GM12878 (cell line): ENCODE data around the gene ZNF669. TPM values are rescaled to one million over a fixed set of nuclear protein-coding genes. Genes with fewer than 3 reads are reported as not detected.
"Not testable (repeated sequence)": the region's sequence is repeated elsewhere in the genome, so short reads cannot be mapped to it uniquely, and the experiment has no call there.

Experiments used
- ATAC-seq: fragments of 200-7000 bp; cut with Tn5 transposase; 3 replicates; pipeline ENCODE4 v1.9.1; 2020; ENCODE audit warnings: mild to moderate bottlenecking, moderate library complexity
- BruUV-seq: library from RNA; stranded (reverse); fragments of 400-500 nt; replicated peaks from 2 replicates; lab custom pipeline; 2021; lab: Mats Ljungman, UMichigan
- CTCF ChIA-PET: fragments of 300-600 bp; sonication (Branson Sonifier 250); formaldehyde crosslinking; extraction: SDS; loops from one replicate; lab custom pipeline; 2021; ENCODE audit warnings: inconsistent platforms; lab: Yijun Ruan, JAX
- POLR2A ChIA-PET: fragments of 350-600 bp; formaldehyde crosslinking; extraction: SDS; loops from one replicate; lab custom pipeline; 2021; ENCODE audit warnings: inconsistent platforms; lab: Charles Lee
- RAD21 ChIA-PET: fragments of 300-600 bp; sonication (Branson Sonifier 250); formaldehyde crosslinking; loops from one replicate; lab custom pipeline; 2023; ENCODE audit warnings: antibody characterized with exemption; ENCODE audit not compliant: unreplicated experiment; lab: Charles Lee
- SMC1A ChIA-PET: fragments of 300-600 bp; sonication (Branson Sonifier 250); formaldehyde crosslinking; loops from one replicate; lab custom pipeline; 2023; ENCODE audit not compliant: unreplicated experiment, uncharacterized antibody; lab: Charles Lee
- DNase-seq: peaks from one replicate; pipeline ENCODE4 v3.0.0-alpha.2; 2011; ENCODE audit warnings: low read depth, low spot score
- FAIRE-seq: peaks from 3 replicates; lab custom pipeline; 2011; peaks lifted over from hg19 to GRCh38; lab: Jason Lieb, UNC
- H2AFZ ChIP-seq: 2 replicates; pipeline ENCODE4 v1.6.0; 2011; ENCODE audit warnings: low read depth, low read length, control low read depth; ENCODE audit not compliant: control insufficient read depth
- H3K27ac ChIP-seq: 2 replicates; pipeline ENCODE4 v1.5.1; 2011; ENCODE audit warnings: control low read depth; ENCODE audit not compliant: control insufficient read depth, insufficient read depth
- H3K27me3 ChIP-seq, 2 experiments: replicated peaks in 1 of 2; 2 replicates each; pipeline versions ENCODE4 v1.6.0 to v1.6.1; 2011; ENCODE audit warnings: low read length in 1 of 2; ENCODE audit not compliant: control insufficient read depth in 2 of 2, insufficient read depth in 2 of 2
- H3K36me3 ChIP-seq, 2 experiments: 2 replicates each; pipeline ENCODE4 v1.5.1; 2011; ENCODE audit warnings: low read length in 1 of 2; ENCODE audit not compliant: control insufficient read depth in 2 of 2, insufficient read depth in 2 of 2
- H3K4me1 ChIP-seq: 2 replicates; pipeline ENCODE4 v1.6.1; 2011; ENCODE audit warnings: mild to moderate bottlenecking, low read length, moderate library complexity, mixed read lengths; ENCODE audit not compliant: control insufficient read depth, insufficient read depth
- H3K4me2 ChIP-seq: 2 replicates; pipeline ENCODE4 v1.6.0; 2011; ENCODE audit warnings: control low read depth; ENCODE audit not compliant: control insufficient read depth, insufficient read depth
- H3K4me3 ChIP-seq: fragments of 200-600 bp; sonication (generic); 2 replicates; pipeline ENCODE4 v1.5.1; 2016
- H3K79me2 ChIP-seq: 2 replicates; pipeline ENCODE4 v1.6.0; 2011; ENCODE audit warnings: low read length; ENCODE audit not compliant: control insufficient read depth, insufficient read depth
- H3K9ac ChIP-seq: 2 replicates; pipeline ENCODE4 v1.8.0; 2011; ENCODE audit warnings: low read length, control low read depth, mixed read lengths; ENCODE audit not compliant: control insufficient read depth, insufficient read depth
- H3K9me3 ChIP-seq: replicated peaks from 3 replicates; pipeline ENCODE4 v1.5.1; 2011; ENCODE audit warnings: mild to moderate bottlenecking, low read length; ENCODE audit not compliant: control insufficient read depth, insufficient read depth
- H4K20me1 ChIP-seq: 2 replicates; pipeline ENCODE4 v1.6.0; 2011; ENCODE audit not compliant: control insufficient read depth, insufficient read depth
- BACH1 ChIP-seq: fragments of 450-650 bp; IDR thresholded peaks from 2 replicates; pipeline ENCODE4 v1.6.1; 2017; ENCODE audit warnings: mild to moderate bottlenecking, borderline replicate concordance
- CREM ChIP-seq: IDR thresholded peaks from 2 replicates; pipeline ENCODE4 v1.6.1; 2014; ENCODE audit warnings: antibody characterized with exemption, low read depth
- ETV6 ChIP-seq, 2 experiments: fragments of 450-650 bp in 1 of 2; IDR thresholded peaks in 1 of 2; conservative IDR thresholded peaks in 1 of 2; 2 replicates each; pipeline ENCODE4 v1.6.1; 2014; ENCODE audit warnings: antibody characterized with exemption in 1 of 2, borderline replicate concordance in 1 of 2, low read depth in 1 of 2, mild to moderate bottlenecking in 1 of 2, moderate library complexity in 1 of 2
- EZH2 ChIP-seq: IDR thresholded peaks from 2 replicates; pipeline ENCODE4 v1.6.1; 2012; ENCODE audit warnings: low read depth, mild to moderate bottlenecking, control low read depth, inconsistent platforms, low read length, borderline replicate concordance; ENCODE audit not compliant: control insufficient read depth
- FOXM1 ChIP-seq: IDR thresholded peaks from 2 replicates; pipeline ENCODE4 v1.6.1; 2012; ENCODE audit warnings: low read depth, mild to moderate bottlenecking, inconsistent platforms, low read length, moderate library complexity
- HCFC1 ChIP-seq: fragments of 150-350 bp; IDR thresholded peaks from 2 replicates; pipeline ENCODE4 v1.6.1; 2014; ENCODE audit warnings: low read length
- KDM1A ChIP-seq: fragments of 200-600 bp; sonication (generic); IDR thresholded peaks from 2 replicates; pipeline ENCODE4 v1.6.1; 2016; ENCODE audit warnings: borderline replicate concordance
- NR2C1 ChIP-seq: fragments of 450-650 bp; IDR thresholded peaks from 2 replicates; pipeline ENCODE4 v1.6.1; 2017; ENCODE audit warnings: antibody characterized with exemption, mild to moderate bottlenecking, moderate library complexity
- PAX8 ChIP-seq: fragments of 450-650 bp; IDR thresholded peaks from 2 replicates; pipeline ENCODE4 v1.6.1; 2017; ENCODE audit warnings: mild to moderate bottlenecking, moderate library complexity
- SMC3 ChIP-seq: IDR thresholded peaks from 2 replicates; pipeline ENCODE4 v1.6.1; 2011; ENCODE audit warnings: low read length, improper control_type of control experiment, borderline replicate concordance
- SUPT20H ChIP-seq: IDR thresholded peaks from 2 replicates; pipeline ENCODE4 v1.6.1; 2011; ENCODE audit warnings: low read depth, mild to moderate bottlenecking, low read length, moderate library complexity, borderline replicate concordance; ENCODE audit not compliant: control insufficient read depth
- ZBED1 ChIP-seq: IDR thresholded peaks from 2 replicates; pipeline ENCODE4 v1.6.1; 2016; ENCODE audit warnings: borderline replicate concordance
- ZNF622 ChIP-seq: fragments of 450-650 bp; IDR thresholded peaks from 2 replicates; pipeline ENCODE4 v1.6.1; 2017; ENCODE audit warnings: mild to moderate bottlenecking, inconsistent platforms
- WGBS: methylation state at CpG from one replicate; pipeline ENCODE4 v1.1.6; 2016; ENCODE audit warnings: low lambda C conversion rate; ENCODE audit not compliant: insufficient replicate concordance, insufficient coverage; ENCODE audit errors: missing lambda C conversion rate; 5-methylcytosine and 5-hydroxymethylcytosine counted together
- in situ Hi-C: fragments of 300-500 bp; cut with MboI; formaldehyde crosslinking; loops from 9 replicates; pipeline ENCODE4 v1.14.3; 2018; ENCODE audit warnings: mixed read lengths
- intact Hi-C: fragments of 100-400 bp; cut with micrococcal nuclease; formaldehyde crosslinking; loops from one replicate; pipeline ENCODE4 v1.14.2; 2022; ENCODE audit not compliant: unreplicated experiment
- polyA plus RNA-seq, 11 experiments: library from polyadenylated mRNA; depleted of rRNA in 4 of 11; unstranded in 6 of 11; stranded (reverse) in 5 of 11; fragments of >200 nt; fragmentation: Nextera tagmentation in 4 of 11; fragmentation: Illumina TruSeq in 1 of 11; extraction: Ambion mirVana in 4 of 11; extraction: Trizol in 1 of 11; gene quantifications; 1 replicate in 1 of 11; 2 replicates in 10 of 11; pipeline versions ENCODE4 v1.2.1 to v1.2.3, GENCODE V29; 2011 to 2016; ENCODE audit warnings: inconsistent platforms in 2 of 11, missing spikeins in 2 of 11, low read depth in 1 of 11
- total RNA-seq, 4 experiments: library from RNA; depleted of rRNA in 3 of 4; stranded (reverse); fragments of >200 nt in 3 of 4; fragmentation: Illumina TruSeq in 1 of 4; extraction: Trizol in 1 of 4; gene quantifications; 2 replicates each; pipeline versions ENCODE4 v1.2.1 to v1.2.3, GENCODE V29; 2013 to 2021
- TF ChIP-seq, protein P1 (sequence below): IDR thresholded peaks from 2 replicates; pipeline ENCODE4 v1.6.1; 2012; ENCODE audit warnings: low read depth, low read length, improper control_type of control experiment

ZNF669 gene
- total and polyA plus RNA-seq, 10 of the 15 experiments (the other 5 are each of a cell fraction or from before 2014, with no cell fraction given): 4.8 to 11.1 (median 5.8) TPM

DNA sequence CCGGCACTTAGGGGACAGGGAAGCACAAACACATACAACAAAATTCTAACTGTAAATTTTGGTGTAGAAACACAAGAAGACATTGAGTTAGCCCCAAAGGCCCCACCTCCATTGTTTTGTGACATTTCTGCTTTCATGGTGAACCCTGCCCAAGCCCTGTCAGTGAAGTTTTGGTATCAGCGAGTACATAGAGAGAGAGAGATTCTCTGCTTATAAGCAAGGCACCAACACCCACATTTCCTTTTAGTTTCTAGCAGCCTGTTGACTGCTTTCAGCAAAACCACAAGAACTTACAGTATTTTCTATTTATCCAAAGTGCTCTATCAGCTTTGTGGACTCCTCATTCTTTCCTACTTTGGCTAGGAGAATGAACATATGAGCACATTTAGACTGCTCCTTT lies 43.6 kb upstream of the ZNF669 start:
- H3K9me3 ChIP-seq: peaks cover 42% of the 10 kb centered on the region
- TF ChIP-seq ZNF622: no peak
- TF ChIP-seq, protein P1, sequence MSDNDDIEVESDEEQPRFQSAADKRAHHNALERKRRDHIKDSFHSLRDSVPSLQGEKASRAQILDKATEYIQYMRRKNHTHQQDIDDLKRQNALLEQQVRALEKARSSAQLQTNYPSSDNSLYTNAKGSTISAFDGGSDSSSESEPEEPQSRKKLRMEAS: no peak
- TF ChIP-seq EZH2: no peak
- TF ChIP-seq PAX8: no peak
- no peak for TF ChIP-seq ZBED1
- TF ChIP-seq BACH1: no peak
- no peak for TF ChIP-seq SMC3
- TF ChIP-seq KDM1A: no peak
- no peak for TF ChIP-seq SUPT20H
- no peak for TF ChIP-seq FOXM1
- no peak for TF ChIP-seq NR2C1
- no peak for TF ChIP-seq CREM
- no peak for TF ChIP-seq ETV6 (conservative IDR thresholded peaks at IDR 0.05 in 1 of 2, IDR thresholded peaks at IDR 0.05 in 1 of 2; ENCODE audit: borderline replicate concordance in 1 of 2, low read depth in 1 of 2)
- no peak for TF ChIP-seq HCFC1
- TF ChIP-seq, all 136 proteins: peak for 0
- Histone ChIP-seq H3K79me2 (no peaks in the 10 kb centered on the region; the same call in 1 of the 2 replicates), H3K4me3 (no peak overlapping the region), H3K27ac (no peak overlapping the region), H3K4me1 (no peaks in the 10 kb centered on the region), H3K9ac (no peak overlapping the region), H3K4me2 (no peak overlapping the region), H2AFZ (no peak overlapping the region), H4K20me1 (no peaks in the 10 kb centered on the region), H3K36me3 (peaks cover 0 to 3% of the 10 kb centered on the region in 2 experiments; a peak in 1 of 4 replicates), H3K27me3 (no peaks in the 10 kb centered on the region)
- ATAC-seq (no peak), FAIRE-seq (no peak), DNase-seq (no peak)
- intact Hi-C loops: no loop called here
- ChIA-PET POLR2A (no interaction called here), SMC1A (no interaction called here), CTCF (no interaction called here), RAD21 (no interaction called here)
- TSS peak; percentile 26 for BruUV-seq
- in situ Hi-C loops: no loop called here
- 100% methylated on average over 2 of the region's 2 CpGs for WGBS

GRCh38 chr1:247147120-247147519 lies 43.0 kb upstream of the ZNF669 start:
- not testable (repeated sequence) for H3K79me2 ChIP-seq, FAIRE-seq
- POLR2A ChIA-PET: interaction anchor here (0.7 to 1.4 kb wide), 2 partner anchors 9 to 1039 kb away, joined by 3 to 4 read pairs; no protein-coding TSS in a partner anchor

More at GRCh38 chr1:247147120-247147519, 43.0 kb upstream of the ZNF669 start:
- H3K9ac ChIP-seq, intact Hi-C loops, DNase-seq, H3K27me3 ChIP-seq, ATAC-seq, H3K4me1 ChIP-seq, H3K4me3 ChIP-seq, H3K27ac ChIP-seq, in situ Hi-C loops, H3K4me2 ChIP-seq, RAD21 ChIA-PET, BruUV-seq, H2AFZ ChIP-seq, H3K36me3 ChIP-seq, H4K20me1 ChIP-seq: not testable (repeated sequence)
- peaks cover 42% of the 10 kb centered on the region for H3K9me3 ChIP-seq
- ChIA-PET CTCF (interaction anchor here (0.6 to 1.0 kb wide), 2 partner anchors 21 to 123 kb away, joined by 3 read pairs; no protein-coding TSS in a partner anchor), SMC1A (interaction anchor here (0.7 to 1.3 kb wide), 2 partner anchors 8 to 111 kb away, joined by 3 to 4 read pairs; no protein-coding TSS in a partner anchor)
- over 99% methylated on average over 8 of the region's 10 CpGs for WGBS
